Transverse colon (tissue), 4 donors: ENCODE results near the gene JAKMIP2. TPM values are rescaled to one million over a fixed set of nuclear protein-coding genes. Genes with fewer than 3 reads are reported as not detected.

Experiments used
- DNase-seq: peaks from one replicate; pipeline ENCODE4 v3.0.0-alpha.2; 2019
- H3K27ac ChIP-seq, 4 donors: fragments of 200-600 bp; sonication (generic); 2 replicates each; pipeline ENCODE4 v1.5.1; 2016 to 2018; ENCODE audit warnings: inconsistent platforms in 4 of 4
- H3K27me3 ChIP-seq: fragments of 200-600 bp; sonication (generic); 2 replicates; pipeline ENCODE4 v1.5.1; 2017; ENCODE audit warnings: inconsistent platforms
- H3K36me3 ChIP-seq, 4 donors: fragments of 200-600 bp; sonication (generic); 2 replicates each; pipeline ENCODE4 v1.5.1; 2017 to 2019; ENCODE audit warnings: inconsistent platforms in 4 of 4
- H3K4me1 ChIP-seq, 4 donors: fragments of 200-600 bp; sonication (generic); 2 replicates each; pipeline ENCODE4 v1.5.1; 2017 to 2020; ENCODE audit warnings: inconsistent platforms in 4 of 4
- H3K4me3 ChIP-seq, 4 donors: fragments of 200-600 bp; sonication (generic); 1 replicate in 1 of 4; 2 replicates in 3 of 4; pipeline versions ENCODE4 v1.5.1 to v1.6.1; 2017 to 2019; ENCODE audit warnings: inconsistent platforms in 4 of 4
- H3K9me3 ChIP-seq, 2 donors: fragments of 200-600 bp; sonication (generic); 2 replicates each; pipeline ENCODE4 v1.5.1; 2017 to 2019; ENCODE audit warnings: inconsistent platforms in 2 of 2
- CTCF ChIP-seq, 5 experiments: fragments of 200-600 bp in 3 of 5; fragments of 450-650 bp in 2 of 5; sonication (generic) in 3 of 5; IDR thresholded peaks; 1 replicate in 2 of 5; 2 replicates in 3 of 5; pipeline ENCODE4 v1.5.1; 2016 to 2017; ENCODE audit warnings: antibody characterized with exemption in 5 of 5, inconsistent platforms in 3 of 5, mild to moderate bottlenecking in 2 of 5, moderate library complexity in 1 of 5
- EP300 ChIP-seq: sonication (generic); formaldehyde crosslinking; IDR thresholded peaks from one replicate; pipeline ENCODE4 v1.6.1; 2017; ENCODE audit warnings: antibody characterized with exemption, low read depth
- POLR2A ChIP-seq: fragments of 450-650 bp; IDR thresholded peaks from one replicate; pipeline ENCODE4 v1.6.1; 2016; ENCODE audit warnings: antibody characterized with exemption, mild to moderate bottlenecking, moderate library complexity
- POLR2AphosphoS5 ChIP-seq, 3 donors: sonication (generic); formaldehyde crosslinking; IDR thresholded peaks; one replicate each; pipeline ENCODE4 v1.6.1; 2016; ENCODE audit warnings: antibody characterized with exemption in 3 of 3
- WGBS, 2 donors: methylation state at CpG; one replicate each; pipeline ENCODE4 v1.1.5; 2018; ENCODE audit warnings: low coverage in 1 of 2; 5-methylcytosine and 5-hydroxymethylcytosine counted together
- in situ Hi-C, 4 donors: fragments of 200-750 bp; cut with MboI; loops; one replicate each; pipeline versions ENCODE4 v1.15.0 to v1.15.1; 2017; ENCODE audit warnings: low sequenced_read_pairs in 3 of 4, low pct_ligation_motif_present in 1 of 4, low pct_unique_long_range_greater_than_20kb in 1 of 4
- intact Hi-C: fragments of 100-400 bp; cut with DNase I; formaldehyde crosslinking; loops from one replicate; pipeline ENCODE4 v1.15.1; 2023; ENCODE audit warnings: low total_unique reads
- total RNA-seq, 4 donors: library from RNA; depleted of rRNA; stranded (reverse); fragments of >200 nt; gene quantifications; one replicate each; pipeline ENCODE4 v1.1.0, GENCODE V29; 2016

Gene JAKMIP2
- total RNA-seq, 4 donors from 2014 or later, result 0.37 to 0.79 (median 0.40) TPM

GRCh38 chr5:147701468-147701867, 81.1 kb downstream of the JAKMIP2 start:
- H3K4me3 ChIP-seq, result no peak overlapping the region
- no peaks in the 10 kb centered on the region for H3K27me3 ChIP-seq
- no peaks in the 10 kb centered on the region for H3K36me3 ChIP-seq
- peaks cover 0 to 9% of the 10 kb centered on the region in 2 donors for H3K9me3 ChIP-seq
- no peak for TF ChIP-seq POLR2AphosphoS5 (IDR thresholded peaks at IDR 0.05)
- no peak for TF ChIP-seq POLR2A
- no peak for TF ChIP-seq EP300
- TF ChIP-seq CTCF (IDR thresholded peaks at IDR 0.05), result no peak
- intact Hi-C loops, result no loop called here
- no peaks in the 10 kb centered on the region for H3K4me1 ChIP-seq
- in situ Hi-C loops, result no loop called here
- H3K27ac ChIP-seq, result no peak overlapping the region
- DNase-seq, result no peak

GRCh38 chr5:147699496-147700088, 82.9 kb downstream of the JAKMIP2 start:
- no peak for DNase-seq
- 84 to 88% methylated on average over 3 of the region's 3 CpGs for WGBS, 2 donors
- Histone ChIP-seq H3K36me3 (no peaks in the 10 kb centered on the region), H3K4me1 (peaks cover 0 to 3% (median 0%) of the 10 kb centered on the region in 4 donors), H3K27ac (no peak overlapping the region), H3K27me3 (no peaks in the 10 kb centered on the region), H3K9me3 (peaks cover 0 to 9% of the 10 kb centered on the region in 2 donors), H3K4me3 (no peak overlapping the region)
- intact Hi-C loops, result no loop called here
- in situ Hi-C loops, result no loop called here
- TF ChIP-seq POLR2AphosphoS5 (IDR thresholded peaks at IDR 0.05), result no peak
- TF ChIP-seq CTCF (IDR thresholded peaks at IDR 0.05), result no peak
- no peak for TF ChIP-seq POLR2A
- TF ChIP-seq EP300, result no peak

GRCh38 chr5:147697380-147697779, 85.1 kb downstream of the JAKMIP2 start:
- no peak overlapping the region for H3K4me3 ChIP-seq
- H3K27me3 ChIP-seq, result no peaks in the 10 kb centered on the region
- TF ChIP-seq CTCF (IDR thresholded peaks at IDR 0.05) (no peak), POLR2A (no peak), EP300 (no peak), POLR2AphosphoS5 (IDR thresholded peaks at IDR 0.05) (no peak)
- H3K4me1 ChIP-seq, result peaks cover 0 to 3% (median 0%) of the 10 kb centered on the region in 4 donors
- DNase-seq, result no peak
- no peaks in the 10 kb centered on the region for H3K36me3 ChIP-seq
- peaks cover 0 to 9% of the 10 kb centered on the region in 2 donors for H3K9me3 ChIP-seq
- H3K27ac ChIP-seq, result no peak overlapping the region
- intact Hi-C loops, result no loop called here
- in situ Hi-C loops, result no loop called here

- intact Hi-C loops, result no loop called here
Measured at GRCh38 chr5:147694772-147695171, 87.8 kb downstream of the JAKMIP2 start.

More at GRCh38 chr5:147694772-147695171, 87.8 kb downstream of the JAKMIP2 start:
- Histone ChIP-seq H3K4me3 (no peak overlapping the region), H3K27ac (no peak overlapping the region), H3K4me1 (peaks cover 0 to 3% (median 0%) of the 10 kb centered on the region in 4 donors), H3K9me3 (peaks cover 0 to 9% of the 10 kb centered on the region in 2 donors), H3K36me3 (no peaks in the 10 kb centered on the region), H3K27me3 (no peaks in the 10 kb centered on the region)
- TF ChIP-seq CTCF (IDR thresholded peaks at IDR 0.05) (no peak), POLR2AphosphoS5 (IDR thresholded peaks at IDR 0.05) (no peak), POLR2A (no peak), EP300 (no peak)
- in situ Hi-C loops, result no loop called here
- no peak for DNase-seq
- 48 to 52% methylated on average over 2 of the region's 2 CpGs for WGBS, 2 donors
